Measurements from ENCODE around the gene XYLT1. TPM values are rescaled to one million over a fixed set of nuclear protein-coding genes. Genes with fewer than 3 reads are reported as not detected.

Gene XYLT1
- total RNA-seq, 1 experiment from 2014 or later = 12.5 TPM

GRCh38 chr16:17328932-17329331, 141.8 kb downstream of the XYLT1 start:
- Histone ChIP-seq H3K4me3 (ENCODE audit: low read depth, low read length) (no peak overlapping the region), H3K9me3 (no peaks in the 10 kb centered on the region), H3K27me3 (replicated peaks; ENCODE audit: control insufficient read depth, insufficient read depth, low read length) (no peaks in the 10 kb centered on the region), H3K4me1 (no peaks in the 10 kb centered on the region), H3K36me3 (ENCODE audit: control insufficient read depth, insufficient read depth, low read length) (no peaks in the 10 kb centered on the region)
- intact Hi-C loops (cut with micrococcal nuclease; ENCODE audit: unreplicated experiment) = no loop called here
- no peaks in the 10 kb centered on the region for H3K36me3 Mint-ChIP-seq (ENCODE audit: insufficient read depth, unreplicated experiment)
- no peak overlapping the region for H3K4me3 Mint-ChIP-seq (ENCODE audit: unreplicated experiment)
- DNase-seq = no peak
- no peaks in the 10 kb centered on the region for H3K9me3 Mint-ChIP-seq (ENCODE audit: unreplicated experiment)
- H3K4me1 Mint-ChIP-seq (ENCODE audit: low read depth, unreplicated experiment) = peaks cover 4% of the 10 kb centered on the region
- TF ChIP-seq CTCF (IDR thresholded peaks at IDR 0.05; ENCODE audit: insufficient read depth in 1 of 2, low read depth in 1 of 2, low read length in 1 of 2, severe bottlenecking in 1 of 2, unreplicated experiment in 1 of 2) = no peak
- H3K27ac Mint-ChIP-seq (ENCODE audit: unreplicated experiment) = no peak overlapping the region
- H3K27me3 Mint-ChIP-seq (ENCODE audit: insufficient read depth, unreplicated experiment) = no peaks in the 10 kb centered on the region
- POLR2A ChIA-PET = no interaction called here
- BruUV-seq (replicated peaks) = no TSS peak
- CTCF ChIA-PET = interaction anchor here (1.2 kb wide), 1 partner anchor 250 kb away, joined by 3 read pairs; no protein-coding TSS in a partner anchor

- H3K9me3 Mint-ChIP-seq (ENCODE audit: unreplicated experiment) = no peaks in the 10 kb centered on the region
- intact Hi-C loops (cut with micrococcal nuclease; ENCODE audit: unreplicated experiment) = no loop called here
Measured at GRCh38 chr16:17327664-17328335, 143.0 kb downstream of the XYLT1 start.

GRCh38 chr16:17325476-17326143, 145.2 kb downstream of the XYLT1 start:
- intact Hi-C loops (cut with micrococcal nuclease; ENCODE audit: unreplicated experiment) = no loop called here
- Mint-ChIP-seq H3K27ac (ENCODE audit: unreplicated experiment) (no peak overlapping the region), H3K4me3 (ENCODE audit: unreplicated experiment) (no peak overlapping the region), H3K9me3 (ENCODE audit: unreplicated experiment) (no peaks in the 10 kb centered on the region), H3K4me1 (ENCODE audit: low read depth, unreplicated experiment) (peaks cover 4% of the 10 kb centered on the region), H3K36me3 (ENCODE audit: insufficient read depth, unreplicated experiment) (no peaks in the 10 kb centered on the region), H3K27me3 (ENCODE audit: insufficient read depth, unreplicated experiment) (no peaks in the 10 kb centered on the region)
- Histone ChIP-seq H3K27me3 (replicated peaks; ENCODE audit: control insufficient read depth, insufficient read depth, low read length) (no peaks in the 10 kb centered on the region), H3K4me3 (ENCODE audit: low read depth, low read length) (no peak overlapping the region), H3K4me1 (no peaks in the 10 kb centered on the region), H3K36me3 (ENCODE audit: control insufficient read depth, insufficient read depth, low read length) (no peaks in the 10 kb centered on the region), H3K9me3 (no peaks in the 10 kb centered on the region)
- BruUV-seq (replicated peaks) = no TSS peak
- CTCF ChIA-PET = no interaction called here
- no peak for TF ChIP-seq CTCF (IDR thresholded peaks at IDR 0.05; ENCODE audit: insufficient read depth in 1 of 2, low read depth in 1 of 2, low read length in 1 of 2, severe bottlenecking in 1 of 2, unreplicated experiment in 1 of 2)
- POLR2A ChIA-PET = no interaction called here
- no peak for DNase-seq

More at GRCh38 chr16:17327664-17328335, 143.0 kb downstream of the XYLT1 start:
- CTCF ChIA-PET = interaction anchor here (1.2 kb wide), 1 partner anchor 251 kb away, joined by 3 read pairs; no protein-coding TSS in a partner anchor
- H3K9me3 ChIP-seq = no peaks in the 10 kb centered on the region
- H3K27me3 ChIP-seq (replicated peaks; ENCODE audit: control insufficient read depth, insufficient read depth, low read length) = no peaks in the 10 kb centered on the region
- H3K36me3 ChIP-seq (ENCODE audit: control insufficient read depth, insufficient read depth, low read length) = no peaks in the 10 kb centered on the region
- no peak for TF ChIP-seq CTCF (IDR thresholded peaks at IDR 0.05; ENCODE audit: insufficient read depth in 1 of 2, low read depth in 1 of 2, low read length in 1 of 2, severe bottlenecking in 1 of 2, unreplicated experiment in 1 of 2)
- Mint-ChIP-seq H3K4me3 (ENCODE audit: unreplicated experiment) (no peak overlapping the region), H3K4me1 (ENCODE audit: low read depth, unreplicated experiment) (peaks cover 4% of the 10 kb centered on the region), H3K36me3 (ENCODE audit: insufficient read depth, unreplicated experiment) (no peaks in the 10 kb centered on the region), H3K27ac (ENCODE audit: unreplicated experiment) (no peak overlapping the region), H3K27me3 (ENCODE audit: insufficient read depth, unreplicated experiment) (no peaks in the 10 kb centered on the region)
- POLR2A ChIA-PET = no interaction called here
- no peak overlapping the region for H3K4me3 ChIP-seq (ENCODE audit: low read depth, low read length)
- DNase-seq = no peak
- BruUV-seq (replicated peaks) = no TSS peak
- H3K4me1 ChIP-seq = no peaks in the 10 kb centered on the region
